GM21381 (cell line): ENCODE data around the gene MTRFR.
"Not testable (repeated sequence)": the region's sequence is repeated elsewhere in the genome, so short reads cannot be mapped to it uniquely, and the experiment has no call there.

Source experiments
- ATAC-seq: cut with Tn5 transposase; IDR thresholded peaks from one replicate; pipeline ENCODE4 v1.9.1; 2021; ENCODE audit warnings: mild to moderate bottlenecking, moderate library complexity; ENCODE audit not compliant: unreplicated experiment

The MTRFR gene

DNA sequence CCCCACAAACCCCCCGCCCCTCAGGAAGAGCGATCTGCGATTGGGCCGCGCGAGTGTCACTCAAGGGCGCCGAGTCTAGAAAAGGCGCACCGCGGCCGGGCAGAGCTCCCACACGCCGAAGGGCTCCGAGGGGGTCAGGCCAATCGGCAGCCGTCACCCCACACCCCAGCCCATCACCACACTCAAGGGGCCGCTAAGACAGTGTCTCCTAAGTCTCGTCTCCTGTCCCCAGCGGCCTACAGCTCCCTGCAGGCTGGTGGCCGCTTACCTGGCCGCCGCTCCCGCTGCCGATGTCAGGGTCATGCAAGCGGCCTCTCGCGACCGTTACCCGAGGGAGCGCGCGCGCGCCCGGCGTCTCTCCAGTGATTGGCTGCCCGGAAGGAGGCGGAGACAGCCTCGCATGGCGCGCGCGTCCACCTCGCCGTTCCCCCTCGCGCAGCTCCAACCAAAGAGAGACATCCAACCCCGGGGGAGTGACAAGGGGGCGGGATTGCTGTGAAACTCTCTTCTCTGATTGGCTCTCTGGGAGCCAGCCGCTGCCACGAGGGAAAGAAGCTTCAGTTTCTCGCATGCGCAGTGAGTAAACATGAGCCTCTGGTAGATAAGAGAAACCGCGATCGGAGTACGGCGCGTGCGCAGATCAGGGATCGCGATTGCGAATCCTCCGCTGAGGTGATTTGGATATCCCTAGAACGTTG, at the start of gene MTRFR, which contains the start of gene MPHOSPH9:
MTRFR (plus strand) TSS at position 630 of the 698 bp plus-strand sequence. CDS start 20,239 bp downstream, outside the sequence.
MPHOSPH9 (minus strand) TSS at position 335 of the 698 bp plus-strand sequence. CDS start 2,777 bp downstream, outside the sequence.
- peak; percentile 76 for ATAC-seq

GRCh38 chr12:123187637-123188036, 45.6 kb upstream of the MTRFR start:
- ATAC-seq: no peak

DNA sequence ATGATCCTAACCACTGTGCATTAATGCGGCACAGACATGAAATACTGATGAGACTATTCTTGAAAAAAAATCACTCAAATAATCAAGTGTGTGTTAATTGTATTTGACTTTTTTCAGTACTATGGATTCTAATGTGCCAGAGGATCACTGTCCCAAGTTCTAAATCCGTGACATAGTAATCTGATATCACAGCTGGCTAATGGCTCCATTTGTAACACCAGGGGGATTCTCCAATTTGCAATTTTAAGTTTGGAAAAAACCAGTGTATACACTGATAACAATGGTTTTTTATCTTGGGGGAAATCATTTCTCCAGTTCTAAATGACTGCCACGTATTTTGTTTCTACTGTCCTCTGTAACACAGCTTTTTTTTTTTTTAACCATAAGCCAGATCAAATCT, 33.3 kb upstream of the MTRFR start:
- no peak for ATAC-seq

GRCh38 chr12:123200414-123200813, 32.8 kb upstream of the MTRFR start:
- no peak for ATAC-seq

DNA sequence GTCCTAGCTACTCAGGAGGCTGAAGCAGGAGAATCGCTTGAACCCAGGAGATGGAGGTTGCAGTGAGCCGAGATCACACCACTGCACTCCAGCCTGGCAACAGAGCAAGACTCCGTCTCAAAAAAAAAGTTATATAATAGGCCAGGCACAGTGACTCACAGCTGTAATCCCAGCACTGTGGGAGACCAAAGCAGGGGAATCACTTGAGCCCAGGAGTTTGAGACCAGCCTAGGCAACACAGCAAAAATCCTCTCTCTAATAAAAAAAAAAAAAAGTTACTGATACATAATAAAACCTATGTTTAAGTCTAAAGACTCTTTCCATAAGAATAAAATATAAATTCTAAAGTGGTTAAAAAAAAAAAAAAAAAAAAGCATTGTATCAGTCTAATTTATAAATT, 26.4 kb upstream of the MTRFR start:
- ATAC-seq: not testable (repeated sequence)

DNA sequence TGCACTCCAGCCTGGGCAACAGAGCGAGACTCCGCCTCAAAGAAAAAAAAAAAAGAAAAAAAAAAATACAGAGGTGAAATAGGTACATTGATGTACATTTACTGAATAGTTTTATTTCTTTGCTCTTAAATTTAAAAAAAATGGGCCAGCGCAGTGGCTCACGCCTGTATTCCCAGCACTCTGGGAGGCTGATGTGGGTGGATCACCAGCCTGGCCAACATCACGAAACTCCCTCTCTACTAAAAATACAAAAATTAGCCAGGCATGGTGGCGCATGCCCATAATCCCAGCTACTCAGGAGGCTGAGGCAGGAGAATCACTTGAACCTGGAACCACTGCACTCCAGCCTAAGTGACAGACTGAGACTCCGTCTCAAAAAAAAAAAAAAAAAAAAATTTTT, 25.4 kb upstream of the MTRFR start:
- ATAC-seq: not testable (repeated sequence)

DNA sequence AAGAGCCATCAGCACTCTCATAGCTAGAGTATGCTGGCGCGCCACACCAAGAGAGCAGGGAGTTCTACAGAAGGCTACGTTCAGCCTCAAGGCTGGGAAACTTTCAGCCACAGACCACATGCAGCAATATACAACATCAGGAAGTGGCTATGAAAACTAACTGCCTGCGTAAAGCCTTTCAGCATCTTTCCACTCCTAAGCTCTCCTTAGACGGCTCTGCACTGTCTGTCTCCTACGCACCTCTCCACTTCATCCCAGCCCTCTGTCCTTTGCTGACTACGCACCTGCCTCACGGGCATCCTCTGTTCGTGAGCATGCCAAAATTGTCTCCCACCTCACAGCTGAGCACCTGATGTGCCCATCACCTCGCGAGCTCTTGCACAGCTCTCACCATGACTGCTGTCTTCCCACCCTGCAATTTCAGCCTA, 10.0 kb upstream of the MTRFR start:
- ATAC-seq: peak; percentile 81

DNA sequence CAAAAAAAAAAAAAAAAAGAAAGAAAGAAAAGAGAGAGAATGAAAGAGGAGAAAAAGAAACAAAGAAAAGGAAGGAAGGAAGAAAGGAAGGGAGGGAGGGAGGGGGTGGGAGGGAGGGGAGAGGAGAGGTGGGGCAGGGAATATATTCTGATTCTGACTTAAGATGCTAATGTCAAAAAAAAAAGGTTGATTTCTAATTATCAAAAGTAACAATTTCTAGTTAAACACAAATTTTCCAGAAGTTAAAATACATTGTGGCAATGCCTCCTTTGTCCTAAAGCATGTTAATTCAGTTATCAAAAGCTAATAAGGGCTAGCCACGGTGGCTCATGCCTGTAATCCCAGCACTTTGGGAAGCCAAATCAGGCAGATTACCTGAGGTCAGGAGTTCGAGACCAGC, 7.8 kb upstream of the MTRFR start:
- ATAC-seq: no peak

DNA sequence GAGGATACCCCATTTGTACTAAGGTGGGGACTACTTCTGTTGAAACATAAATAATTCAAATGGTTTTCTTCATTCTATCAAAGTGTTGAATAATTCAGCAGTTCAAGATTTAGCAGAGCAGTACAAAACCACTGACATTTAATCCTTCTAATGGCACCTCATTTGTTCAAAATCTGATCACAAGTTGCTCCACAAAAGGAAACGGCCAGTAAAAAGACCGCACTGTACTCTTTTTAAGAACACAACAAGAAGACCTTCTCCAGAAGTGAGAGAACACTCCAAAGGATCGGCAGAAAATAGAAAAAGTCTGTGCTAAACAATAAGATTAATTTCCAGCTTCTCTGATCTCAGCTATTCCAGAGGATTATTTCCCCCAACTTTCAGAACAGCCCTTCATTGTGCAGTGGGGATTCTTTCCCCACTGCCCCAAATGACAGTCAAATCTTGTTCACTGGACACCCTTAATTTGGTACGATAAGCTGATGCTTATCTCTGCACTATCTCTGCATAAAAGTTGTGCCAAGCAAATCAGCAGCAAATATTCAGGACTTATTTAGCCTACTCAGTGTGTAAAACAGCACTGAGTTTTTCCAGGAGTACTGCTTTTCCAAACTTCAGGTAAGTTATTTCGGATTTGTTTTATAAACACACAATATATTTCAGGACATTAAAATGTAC, 5.5 kb upstream of the MTRFR start:
- ATAC-seq: no peak

GRCh38 chr12:123229051-123229450, 4.2 kb upstream of the MTRFR start:
- no peak for ATAC-seq

DNA sequence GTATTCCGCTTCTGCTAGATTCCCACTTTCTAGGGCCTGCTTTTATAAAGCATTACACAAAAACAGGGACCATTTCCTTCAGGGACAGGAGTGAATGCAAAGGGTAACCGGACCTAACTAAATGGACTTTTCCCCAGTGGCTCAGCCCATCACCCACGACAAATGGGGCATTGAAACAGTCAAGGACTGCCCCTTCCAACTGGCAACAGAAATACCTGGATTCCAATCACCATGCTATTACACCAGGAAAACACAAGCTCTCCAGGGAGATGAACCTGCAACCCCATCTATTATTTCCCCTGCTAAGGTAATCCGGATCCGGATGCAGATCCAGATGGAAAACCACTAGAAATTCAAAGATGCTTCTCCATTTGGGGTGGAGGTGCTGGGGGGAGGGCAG, 1.3 kb upstream of the MTRFR start:
- no peak for ATAC-seq

DNA sequence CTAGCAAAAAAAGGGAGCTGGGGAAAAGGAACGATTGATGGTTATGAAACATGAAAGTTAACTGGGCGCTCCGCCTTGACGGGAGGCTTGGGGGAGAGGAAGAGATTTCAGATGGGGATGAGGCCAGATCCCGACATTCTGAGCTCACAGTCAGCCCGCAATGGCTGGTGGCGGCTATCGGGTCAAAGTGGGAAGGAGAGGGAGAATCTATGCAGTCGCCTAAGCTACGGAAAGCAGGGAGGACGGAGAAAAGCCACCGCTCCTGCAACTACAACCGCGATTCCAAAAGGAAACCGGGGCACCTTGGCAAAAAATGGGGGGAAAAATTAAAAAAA, 797 bp upstream of the MTRFR start:
- ATAC-seq: peak; percentile 0

GRCh38 chr12:123233505-123234308, 471 bp downstream of the MTRFR start:
- ATAC-seq: peak; percentile 8

DNA sequence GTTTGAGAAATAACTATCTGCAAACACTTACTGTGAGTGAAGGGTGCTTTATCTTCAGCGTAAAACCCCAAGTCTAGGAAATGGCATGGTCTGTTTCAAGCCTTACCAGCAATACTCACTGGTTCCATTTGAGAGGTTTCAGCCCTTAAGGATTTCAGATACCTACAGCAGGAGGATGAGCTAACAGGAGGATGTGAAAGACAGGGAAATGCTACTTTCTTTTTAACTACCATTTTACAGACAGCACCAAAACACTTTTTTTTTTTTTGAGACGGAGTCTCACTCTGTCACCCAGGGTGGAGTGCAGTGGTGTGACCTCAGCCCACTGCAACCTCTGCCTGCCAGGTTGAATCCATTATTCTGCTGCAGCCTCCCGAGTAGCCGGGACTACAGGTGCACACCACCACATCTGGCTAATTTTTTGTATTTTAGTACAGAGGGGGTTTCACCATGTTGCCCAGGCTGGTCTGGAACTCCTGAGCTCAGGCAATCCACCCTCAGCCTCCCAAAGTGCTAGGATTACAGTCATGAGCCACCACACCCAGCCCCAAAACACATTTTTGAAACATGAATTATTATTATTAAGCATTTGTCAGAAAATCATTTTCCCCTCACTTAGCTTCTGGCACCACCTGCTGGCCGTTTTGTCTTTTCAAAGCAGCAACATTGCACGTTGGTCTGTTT, 4.6 kb downstream of the MTRFR start:
- ATAC-seq: no peak

GRCh38 chr12:123238330-123238682, 5.1 kb downstream of the MTRFR start:
- no peak for ATAC-seq

DNA sequence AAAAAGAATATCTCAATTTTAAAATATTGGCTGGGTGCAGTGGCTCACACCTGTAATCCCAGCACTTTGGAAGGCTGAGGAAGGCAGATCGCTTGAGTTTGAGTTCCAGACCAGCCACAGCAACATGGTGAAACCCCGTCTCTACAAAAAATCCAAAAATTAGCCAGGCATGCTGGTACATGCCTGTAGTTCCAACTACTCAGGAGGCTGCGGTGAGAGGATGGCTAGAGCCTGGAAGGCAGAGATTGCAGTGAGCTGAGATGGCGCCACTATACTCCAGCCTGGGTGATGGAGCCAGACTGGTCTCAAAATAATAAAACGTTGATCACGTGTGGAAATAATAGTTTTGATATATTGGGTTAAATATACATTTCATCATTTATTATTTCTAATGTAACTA, 5.7 kb downstream of the MTRFR start:
- no peak for ATAC-seq

- no peak for ATAC-seq
Measured at GRCh38 chr12:123242116-123242904, 9.1 kb downstream of the MTRFR start.

DNA sequence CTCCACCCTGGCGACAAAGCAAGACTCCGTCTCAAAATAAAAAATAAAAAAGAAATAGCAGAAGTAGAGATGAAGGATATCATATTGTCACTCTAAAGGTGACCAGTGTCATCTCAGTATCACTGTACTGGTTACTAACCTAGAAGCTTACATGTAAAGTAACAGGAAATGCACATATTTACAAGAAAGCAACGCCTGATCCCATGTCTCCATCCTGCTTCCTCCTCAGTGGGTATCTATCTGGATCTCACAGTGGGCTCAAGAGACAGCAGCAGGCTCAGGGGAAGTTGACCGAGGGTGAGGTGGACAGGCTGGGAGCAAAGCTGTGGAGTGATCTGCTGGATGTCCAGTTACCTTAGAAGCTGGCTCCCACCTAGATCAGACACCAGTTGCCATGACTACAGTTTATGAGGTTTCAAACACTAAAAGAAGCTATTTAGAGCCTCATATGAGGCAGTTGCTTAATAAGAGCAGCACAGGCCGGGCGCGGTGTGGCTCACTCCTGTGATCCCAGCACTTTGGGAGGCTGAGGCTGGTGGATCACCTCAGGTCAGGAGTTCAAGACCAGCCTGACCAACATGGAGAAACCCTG, 10.5 kb downstream of the MTRFR start:
- ATAC-seq: no peak

- ATAC-seq: no peak
Measured at GRCh38 chr12:123245678-123246077, 12.4 kb downstream of the MTRFR start.

- ATAC-seq: not testable (repeated sequence)
Measured at GRCh38 chr12:123248129-123248528, 14.9 kb downstream of the MTRFR start.
